ENCODE data around the gene PYM1.

PYM1 gene

GRCh38 chr12:55926738-55927587 lies 731 bp downstream of the PYM1 start:
- Histone ChIP-seq H3K4me3 (ENCODE audit: low read depth, low read length) (peak overlapping the region; percentile 80), H3K9me3 (ENCODE audit: control insufficient read depth, insufficient read depth, low read depth, low read length) (no peaks in the 10 kb centered on the region), H3K4me1 (ENCODE audit: control insufficient read depth, insufficient read depth, low read length) (peaks cover 4% of the 10 kb centered on the region; the same call in 1 of the 2 replicates), H3K27ac (ENCODE audit: extremely low read depth, low read depth, low read length) (peak overlapping the region; percentile 94), H3K36me3 (ENCODE audit: control insufficient read depth in 2 of 2, insufficient read depth in 1 of 2, low read length in 2 of 2) (peaks cover 14 to 19% of the 10 kb centered on the region in 2 experiments; a peak in 2 of 3 replicates)
- POLR2A ChIA-PET: interaction anchor here (0.6 to 4.4 kb wide), 9 partner anchors 13 to 188 kb away, joined by 4 to 42 read pairs (median 9); partner anchors contain the start of genes DNAJC14, ORMDL2, RAB5B and SARNP
- CTCF ChIA-PET: interaction anchor here (0.5 to 3.4 kb wide), 31 partner anchors 10 to 1936 kb away, joined by 3 to 28 read pairs (median 3); partner anchors contain the start of genes DNAJC14, ORMDL2, RAB5B and SARNP
- TF ChIP-seq ZNF211 (tag by site-specific recombination; IDR thresholded peaks at IDR 0.05; ENCODE audit: low read depth) (no peak), ZNF600 (tag by site-specific recombination; IDR thresholded peaks at IDR 0.05) (no peak), ZSCAN4 (tag by site-specific recombination; IDR thresholded peaks at IDR 0.05) (peak; percentile 43; the same call in 1 of the 2 replicates), ZNF658 (tag by site-specific recombination; IDR thresholded peaks at IDR 0.05) (no peak), ZNF148 (tag by site-specific recombination; IDR thresholded peaks at IDR 0.05; ENCODE audit: borderline replicate concordance) (no peak), ZNF394 (tag by site-specific recombination; IDR thresholded peaks at IDR 0.05; ENCODE audit: borderline replicate concordance) (peak; percentile 76; the same call in 1 of the 2 replicates), KLF16 (tag by site-specific recombination; IDR thresholded peaks at IDR 0.05) (peak; percentile 71), MEIS1 (CRISPR knock-in tag; IDR thresholded peaks at IDR 0.05; ENCODE audit: borderline replicate concordance) (no peak), ZNF776 (tag by site-specific recombination; IDR thresholded peaks at IDR 0.05; ENCODE audit: borderline replicate concordance) (no peak), MZF1 (tag by site-specific recombination; IDR thresholded peaks at IDR 0.05; ENCODE audit: borderline replicate concordance) (no peak), ZNF184 (tag by site-specific recombination; IDR thresholded peaks at IDR 0.05) (no peak), SETDB1 (IDR thresholded peaks at IDR 0.05; ENCODE audit: insufficient read length, low read length) (no peak), ZNF580 (tag by site-specific recombination; IDR thresholded peaks at IDR 0.05) (peak; percentile 84), ZNF274 (IDR thresholded peaks at IDR 0.05; ENCODE audit: low read length) (no peak), ZNF274 (tag by site-specific recombination; IDR thresholded peaks at IDR 0.05; ENCODE audit: borderline replicate concordance) (no peak), ZXDB (tag by site-specific recombination; IDR thresholded peaks at IDR 0.05) (peak; percentile 95), ZNF501 (tag by site-specific recombination; IDR thresholded peaks at IDR 0.05) (peak; percentile 86), ZBTB8A (tag by site-specific recombination; IDR thresholded peaks at IDR 0.05) (peak; percentile 78), ZNF654 (tag by site-specific recombination; IDR thresholded peaks at IDR 0.05; ENCODE audit: low read depth) (peak; percentile 26; the same call in 1 of the 2 replicates), ZNF2 (tag by site-specific recombination; IDR thresholded peaks at IDR 0.05) (peak; percentile 57; the same call in 1 of the 2 replicates), ZNF785 (tag by site-specific recombination; IDR thresholded peaks at IDR 0.05) (no peak)
- TF ChIP-seq, protein P1, sequence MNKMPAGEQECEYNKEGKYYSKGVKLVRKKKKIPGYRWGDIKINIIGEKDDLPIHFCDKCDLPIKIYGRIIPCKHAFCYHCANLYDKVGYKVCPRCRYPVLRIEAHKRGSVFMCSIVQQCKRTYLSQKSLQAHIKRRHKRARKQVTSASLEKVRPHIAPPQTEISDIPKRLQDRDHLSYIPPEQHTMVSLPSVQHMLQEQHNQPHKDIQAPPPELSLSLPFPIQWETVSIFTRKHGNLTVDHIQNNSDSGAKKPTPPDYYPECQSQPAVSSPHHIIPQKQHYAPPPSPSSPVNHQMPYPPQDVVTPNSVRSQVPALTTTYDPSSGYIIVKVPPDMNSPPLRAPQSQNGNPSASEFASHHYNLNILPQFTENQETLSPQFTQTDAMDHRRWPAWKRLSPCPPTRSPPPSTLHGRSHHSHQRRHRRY (tag by site-specific recombination; IDR thresholded peaks at IDR 0.05): no peak
- TF ChIP-seq, protein P2, sequence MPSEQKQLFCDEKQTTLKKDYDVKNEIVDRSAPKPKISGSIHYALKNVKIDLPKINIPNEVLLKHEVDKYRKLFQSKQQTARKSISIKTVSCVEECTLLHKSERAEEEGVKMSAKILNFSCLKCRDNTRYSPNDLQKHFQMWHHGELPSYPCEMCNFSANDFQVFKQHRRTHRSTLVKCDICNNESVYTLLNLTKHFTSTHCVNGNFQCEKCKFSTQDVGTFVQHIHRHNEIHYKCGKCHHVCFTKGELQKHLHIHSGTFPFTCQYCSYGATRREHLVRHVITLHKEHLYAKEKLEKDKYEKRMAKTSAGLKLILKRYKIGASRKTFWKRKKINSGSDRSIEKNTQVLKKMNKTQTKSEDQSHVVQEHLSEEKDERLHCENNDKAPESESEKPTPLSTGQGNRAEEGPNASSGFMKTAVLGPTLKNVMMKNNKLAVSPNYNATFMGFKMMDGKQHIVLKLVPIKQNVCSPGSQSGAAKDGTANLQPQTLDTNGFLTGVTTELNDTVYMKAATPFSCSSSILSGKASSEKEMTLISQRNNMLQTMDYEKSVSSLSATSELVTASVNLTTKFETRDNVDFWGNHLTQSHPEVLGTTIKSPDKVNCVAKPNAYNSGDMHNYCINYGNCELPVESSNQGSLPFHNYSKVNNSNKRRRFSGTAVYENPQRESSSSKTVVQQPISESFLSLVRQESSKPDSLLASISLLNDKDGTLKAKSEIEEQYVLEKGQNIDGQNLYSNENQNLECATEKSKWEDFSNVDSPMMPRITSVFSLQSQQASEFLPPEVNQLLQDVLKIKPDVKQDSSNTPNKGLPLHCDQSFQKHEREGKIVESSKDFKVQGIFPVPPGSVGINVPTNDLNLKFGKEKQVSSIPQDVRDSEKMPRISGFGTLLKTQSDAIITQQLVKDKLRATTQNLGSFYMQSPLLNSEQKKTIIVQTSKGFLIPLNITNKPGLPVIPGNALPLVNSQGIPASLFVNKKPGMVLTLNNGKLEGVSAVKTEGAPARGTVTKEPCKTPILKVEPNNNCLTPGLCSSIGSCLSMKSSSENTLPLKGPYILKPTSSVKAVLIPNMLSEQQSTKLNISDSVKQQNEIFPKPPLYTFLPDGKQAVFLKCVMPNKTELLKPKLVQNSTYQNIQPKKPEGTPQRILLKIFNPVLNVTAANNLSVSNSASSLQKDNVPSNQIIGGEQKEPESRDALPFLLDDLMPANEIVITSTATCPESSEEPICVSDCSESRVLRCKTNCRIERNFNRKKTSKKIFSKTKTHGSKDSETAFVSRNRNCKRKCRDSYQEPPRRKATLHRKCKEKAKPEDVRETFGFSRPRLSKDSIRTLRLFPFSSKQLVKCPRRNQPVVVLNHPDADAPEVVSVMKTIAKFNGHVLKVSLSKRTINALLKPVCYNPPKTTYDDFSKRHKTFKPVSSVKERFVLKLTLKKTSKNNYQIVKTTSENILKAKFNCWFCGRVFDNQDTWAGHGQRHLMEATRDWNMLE (tag by site-specific recombination; conservative IDR thresholded peaks at IDR 0.05; ENCODE audit: low read depth): peak; percentile 77
- TF ChIP-seq, protein P3, sequence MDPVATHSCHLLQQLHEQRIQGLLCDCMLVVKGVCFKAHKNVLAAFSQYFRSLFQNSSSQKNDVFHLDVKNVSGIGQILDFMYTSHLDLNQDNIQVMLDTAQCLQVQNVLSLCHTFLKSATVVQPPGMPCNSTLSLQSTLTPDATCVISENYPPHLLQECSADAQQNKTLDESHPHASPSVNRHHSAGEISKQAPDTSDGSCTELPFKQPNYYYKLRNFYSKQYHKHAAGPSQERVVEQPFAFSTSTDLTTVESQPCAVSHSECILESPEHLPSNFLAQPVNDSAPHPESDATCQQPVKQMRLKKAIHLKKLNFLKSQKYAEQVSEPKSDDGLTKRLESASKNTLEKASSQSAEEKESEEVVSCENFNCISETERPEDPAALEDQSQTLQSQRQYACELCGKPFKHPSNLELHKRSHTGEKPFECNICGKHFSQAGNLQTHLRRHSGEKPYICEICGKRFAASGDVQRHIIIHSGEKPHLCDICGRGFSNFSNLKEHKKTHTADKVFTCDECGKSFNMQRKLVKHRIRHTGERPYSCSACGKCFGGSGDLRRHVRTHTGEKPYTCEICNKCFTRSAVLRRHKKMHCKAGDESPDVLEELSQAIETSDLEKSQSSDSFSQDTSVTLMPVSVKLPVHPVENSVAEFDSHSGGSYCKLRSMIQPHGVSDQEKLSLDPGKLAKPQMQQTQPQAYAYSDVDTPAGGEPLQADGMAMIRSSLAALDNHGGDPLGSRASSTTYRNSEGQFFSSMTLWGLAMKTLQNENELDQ (tag by site-specific recombination; IDR thresholded peaks at IDR 0.05; ENCODE audit: low read depth): no peak
